Thyroid gland (tissue), 4 donors: ENCODE measurements around the gene TYMP. TPM values are rescaled to one million over a fixed set of nuclear protein-coding genes. Genes with fewer than 3 reads are reported as not detected.
A peak's percentile ranks its signal among the peaks of the same experiment; 100 is the strongest.

Experiments used
- DNase-seq, 2 donors: peaks; one replicate each; pipeline ENCODE4 v3.0.0-alpha.2; 2019
- H3K27ac ChIP-seq, 3 donors: fragments of 200-600 bp; sonication (generic); 1 replicate in 2 of 3; 2 replicates in 1 of 3; pipeline ENCODE4 v1.5.1; 2016 to 2019; ENCODE audit warnings: mild to moderate bottlenecking in 1 of 3, moderate library complexity in 1 of 3
- H3K27me3 ChIP-seq: fragments of 200-600 bp; sonication (generic); one replicate; pipeline ENCODE4 v1.5.1; 2019
- H3K36me3 ChIP-seq, 2 donors: fragments of 200-600 bp; sonication (generic); one replicate each; pipeline ENCODE4 v1.5.1; 2016 to 2019
- H3K4me1 ChIP-seq, 2 donors: fragments of 200-600 bp; sonication (generic); one replicate each; pipeline ENCODE4 v1.5.1; 2017 to 2019
- H3K4me3 ChIP-seq, 3 donors: fragments of 200-600 bp; sonication (generic); replicated peaks in 1 of 3; 1 replicate in 2 of 3; 2 replicates in 1 of 3; pipeline ENCODE4 v1.5.1; 2016; ENCODE audit warnings: mild to moderate bottlenecking in 1 of 3
- H3K9me3 ChIP-seq: fragments of 200-600 bp; sonication (generic); one replicate; pipeline ENCODE4 v1.5.1; 2017
- POLR2A ChIP-seq, 2 donors: fragments of 450-650 bp; IDR thresholded peaks; one replicate each; pipeline ENCODE4 v1.6.1; 2017; ENCODE audit warnings: antibody characterized with exemption in 2 of 2, mild to moderate bottlenecking in 2 of 2, moderate library complexity in 1 of 2
- WGBS, 2 donors: methylation state at CpG; one replicate each; pipeline ENCODE4 v1.1.5; 2017; 5-methylcytosine and 5-hydroxymethylcytosine counted together
- intact Hi-C: fragments of 100-400 bp; cut with DNase I; formaldehyde crosslinking; loops from one replicate; pipeline ENCODE4 v1.15.1; 2023
- total RNA-seq, 4 donors: library from RNA; depleted of rRNA; stranded (reverse); fragments of >200 nt; gene quantifications; one replicate each; pipeline ENCODE4 v1.2.3, GENCODE V29; 2016
- TF ChIP-seq, protein P1 (sequence below), 6 experiments: fragments of 200-600 bp in 3 of 6; fragments of 450-650 bp in 3 of 6; sonication (generic) in 3 of 6; IDR thresholded peaks; one replicate each; pipeline ENCODE4 v1.5.1; 2016 to 2019; ENCODE audit warnings: antibody characterized with exemption in 6 of 6, mild to moderate bottlenecking in 2 of 6, inconsistent platforms in 1 of 6, moderate library complexity in 1 of 6

The TYMP gene
- total RNA-seq, 4 donors from 2014 or later, result 28.0 to 61.0 (median 33.6) TPM

DNA sequence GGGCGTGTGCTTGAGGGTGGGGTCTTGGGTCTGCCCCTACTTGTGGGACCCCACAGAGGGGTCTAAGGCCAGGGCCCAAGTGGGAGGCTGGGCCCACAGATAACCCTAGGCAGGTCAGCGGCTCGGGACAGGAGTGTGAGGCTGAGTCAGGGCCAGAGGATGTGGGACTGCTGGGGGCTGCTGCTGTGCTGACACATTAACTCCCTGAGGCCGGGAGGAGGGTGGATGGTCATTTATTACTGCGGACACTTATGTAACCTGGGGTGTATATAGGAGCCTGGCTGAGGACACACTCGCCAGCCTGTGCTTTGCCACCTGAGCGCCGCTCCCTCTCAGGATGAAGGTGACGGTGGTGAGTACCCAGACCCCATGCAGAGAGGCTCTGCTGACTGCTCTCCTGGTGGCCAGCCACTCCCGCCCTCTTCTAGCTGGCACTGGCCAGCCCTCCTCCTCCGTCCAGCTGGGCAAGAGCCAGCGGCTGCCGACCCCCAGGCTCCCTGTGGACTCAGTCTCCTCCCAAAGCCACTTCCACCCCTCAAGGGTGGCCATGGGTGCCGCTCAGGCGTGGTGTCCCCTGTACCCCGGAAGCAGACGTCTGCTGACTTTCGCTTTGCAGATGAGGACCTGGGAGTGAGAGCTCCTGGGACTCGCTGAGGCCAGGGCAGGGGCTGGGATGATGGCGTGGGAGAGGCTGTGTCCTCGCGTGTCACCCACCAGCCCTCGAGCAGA is 43.1 kb downstream of the TYMP start, which contains the start of gene MIOX:
Gene MIOX (plus strand): TSS at position 299 of the 729 bp plus-strand sequence. CDS start 39 bp downstream, at position 338.
- peak in 1 of 2 donors; percentile 37 for TF ChIP-seq POLR2A (IDR thresholded peaks at IDR 0.05)
- TF ChIP-seq, protein P1, sequence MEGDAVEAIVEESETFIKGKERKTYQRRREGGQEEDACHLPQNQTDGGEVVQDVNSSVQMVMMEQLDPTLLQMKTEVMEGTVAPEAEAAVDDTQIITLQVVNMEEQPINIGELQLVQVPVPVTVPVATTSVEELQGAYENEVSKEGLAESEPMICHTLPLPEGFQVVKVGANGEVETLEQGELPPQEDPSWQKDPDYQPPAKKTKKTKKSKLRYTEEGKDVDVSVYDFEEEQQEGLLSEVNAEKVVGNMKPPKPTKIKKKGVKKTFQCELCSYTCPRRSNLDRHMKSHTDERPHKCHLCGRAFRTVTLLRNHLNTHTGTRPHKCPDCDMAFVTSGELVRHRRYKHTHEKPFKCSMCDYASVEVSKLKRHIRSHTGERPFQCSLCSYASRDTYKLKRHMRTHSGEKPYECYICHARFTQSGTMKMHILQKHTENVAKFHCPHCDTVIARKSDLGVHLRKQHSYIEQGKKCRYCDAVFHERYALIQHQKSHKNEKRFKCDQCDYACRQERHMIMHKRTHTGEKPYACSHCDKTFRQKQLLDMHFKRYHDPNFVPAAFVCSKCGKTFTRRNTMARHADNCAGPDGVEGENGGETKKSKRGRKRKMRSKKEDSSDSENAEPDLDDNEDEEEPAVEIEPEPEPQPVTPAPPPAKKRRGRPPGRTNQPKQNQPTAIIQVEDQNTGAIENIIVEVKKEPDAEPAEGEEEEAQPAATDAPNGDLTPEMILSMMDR (IDR thresholded peaks at IDR 0.05), result no peak
- peak; percentile 75 to 87 for DNase-seq
- Histone ChIP-seq H3K27me3 (no peaks in the 10 kb centered on the region), H3K4me1 (peaks cover 47 to 68% of the 10 kb centered on the region in 2 donors), H3K36me3 (no peaks in the 10 kb centered on the region), H3K4me3 (no peak within 1 kb of the TSS), H3K9me3 (no peaks in the 10 kb centered on the region), H3K27ac (peak within 1 kb of the TSS; percentile 80 to 92 (median 86))
- intact Hi-C loops, result no loop called here
- 20 to 40% methylated on average over 6 to 7 of the region's 23 CpGs for WGBS, 2 donors

DNA sequence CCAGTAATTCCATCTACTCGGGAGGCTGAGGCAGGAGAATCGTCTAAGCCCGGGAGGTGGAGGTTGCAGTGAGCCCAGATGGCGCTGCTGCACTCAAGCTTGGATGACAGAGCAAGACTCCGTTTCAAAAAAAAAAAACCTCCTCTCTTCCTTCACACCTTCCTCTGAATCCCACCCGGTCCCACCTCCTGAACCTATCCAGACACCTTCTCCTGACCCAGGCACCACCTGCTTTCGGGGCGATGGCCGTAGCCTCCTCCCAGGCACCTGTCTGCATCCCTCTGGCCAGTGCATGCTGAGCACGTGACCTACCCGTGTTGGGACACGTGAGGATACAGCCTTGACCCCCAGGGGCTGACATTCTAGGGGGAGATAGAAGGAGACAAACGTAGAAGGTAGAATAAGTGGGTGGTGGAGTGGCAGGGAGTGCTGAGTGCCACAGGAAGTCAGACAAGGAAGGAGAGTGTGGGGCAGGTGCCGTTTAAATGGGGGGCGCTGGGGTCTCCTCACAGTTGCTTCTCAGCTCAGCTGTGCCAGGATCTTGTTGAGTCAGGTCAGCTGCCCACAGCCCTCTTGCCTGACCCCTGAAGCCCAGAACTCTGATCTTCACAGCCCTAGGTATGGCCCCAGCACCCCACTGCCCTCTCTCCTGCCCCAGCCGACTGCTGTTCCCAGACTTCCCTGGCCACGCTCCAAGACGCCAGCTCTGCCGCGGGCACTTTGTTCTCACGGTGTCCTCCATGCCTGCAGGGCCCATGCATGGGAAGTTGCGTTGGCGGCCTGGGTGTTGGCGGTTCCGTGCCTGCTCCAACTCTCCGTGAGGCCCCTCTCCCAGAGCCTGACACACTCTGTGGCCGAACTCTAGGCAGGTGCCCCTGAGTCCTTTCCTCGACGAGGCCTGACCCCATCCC is 44.3 kb downstream of the TYMP start:
- intact Hi-C loops, result no loop called here
- Histone ChIP-seq H3K36me3 (no peaks in the 10 kb centered on the region), H3K4me1 (peaks cover 48 to 73% of the 10 kb centered on the region in 2 donors), H3K27ac (peak overlapping the region; percentile 80 to 92 (median 86)), H3K9me3 (no peaks in the 10 kb centered on the region), H3K4me3 (no peak overlapping the region), H3K27me3 (no peaks in the 10 kb centered on the region)
- DNase-seq, result peak; percentile 89 to 90
- TF ChIP-seq, protein P1 (IDR thresholded peaks at IDR 0.05), result no peak
- no peak for TF ChIP-seq POLR2A (IDR thresholded peaks at IDR 0.05)
- 57 to 61% methylated on average over 25 to 28 of the region's 29 CpGs for WGBS, 2 donors

DNA sequence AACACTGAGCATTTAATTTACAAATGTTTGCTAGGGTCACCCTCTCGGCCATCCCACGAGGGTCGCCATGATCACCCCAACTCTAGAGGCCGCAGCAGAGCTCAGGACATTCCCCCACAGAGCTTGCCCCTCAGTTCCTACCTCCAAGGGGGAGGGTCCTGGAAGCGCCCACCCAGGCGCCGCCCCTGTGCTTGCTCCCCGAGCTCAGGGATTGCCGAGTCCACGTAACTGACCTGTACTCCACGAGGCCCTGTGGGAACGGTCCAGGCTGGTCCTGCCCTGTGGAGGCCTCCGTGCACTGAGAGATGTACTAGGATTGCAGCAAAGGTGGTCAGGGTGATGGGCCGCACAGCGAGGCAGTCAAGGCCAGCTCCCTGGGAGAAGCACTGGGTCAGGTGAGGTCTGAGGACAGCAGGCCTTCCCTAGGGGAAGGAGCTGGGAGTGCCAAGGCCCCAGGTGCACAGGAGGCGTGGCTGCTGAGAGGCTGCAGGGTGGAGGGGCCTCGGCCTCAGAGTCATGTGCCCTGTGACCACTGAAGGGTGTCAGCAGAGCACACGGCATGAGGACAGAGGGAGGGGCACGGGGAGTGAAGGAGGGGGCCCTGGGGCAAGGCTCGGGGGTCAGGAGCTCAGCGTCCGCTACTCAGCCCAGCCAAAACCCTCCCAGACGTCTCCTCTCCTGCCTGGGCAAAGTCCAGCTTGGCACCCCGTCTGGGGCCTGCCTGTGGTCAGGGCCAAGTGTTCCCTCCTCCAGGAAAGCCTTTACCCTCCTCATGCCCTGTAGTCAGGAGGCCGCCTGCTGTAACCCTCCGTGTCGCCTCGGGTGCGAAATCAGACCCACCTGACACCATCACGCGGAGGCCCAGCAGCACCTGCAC is 45.6 kb downstream of the TYMP start:
- no peak overlapping the region for H3K4me3 ChIP-seq
- H3K36me3 ChIP-seq, result no peaks in the 10 kb centered on the region
- 33 to 67% methylated on average over 6 to 22 of the region's 31 CpGs for WGBS, 2 donors
- H3K9me3 ChIP-seq, result no peaks in the 10 kb centered on the region
- peak in 1 of 2 donors; percentile 77 for TF ChIP-seq POLR2A (IDR thresholded peaks at IDR 0.05)
- TF ChIP-seq, protein P1 (IDR thresholded peaks at IDR 0.05), result peak in 3 of 6 experiments; percentile 12 to 36 (median 30)
- peaks cover 57 to 77% of the 10 kb centered on the region in 2 donors for H3K4me1 ChIP-seq
- intact Hi-C loops, result no loop called here
- H3K27me3 ChIP-seq, result no peaks in the 10 kb centered on the region
- H3K27ac ChIP-seq, result peak overlapping the region; percentile 80 to 92 (median 86)
- DNase-seq, result peak; percentile 96 to 98

DNA sequence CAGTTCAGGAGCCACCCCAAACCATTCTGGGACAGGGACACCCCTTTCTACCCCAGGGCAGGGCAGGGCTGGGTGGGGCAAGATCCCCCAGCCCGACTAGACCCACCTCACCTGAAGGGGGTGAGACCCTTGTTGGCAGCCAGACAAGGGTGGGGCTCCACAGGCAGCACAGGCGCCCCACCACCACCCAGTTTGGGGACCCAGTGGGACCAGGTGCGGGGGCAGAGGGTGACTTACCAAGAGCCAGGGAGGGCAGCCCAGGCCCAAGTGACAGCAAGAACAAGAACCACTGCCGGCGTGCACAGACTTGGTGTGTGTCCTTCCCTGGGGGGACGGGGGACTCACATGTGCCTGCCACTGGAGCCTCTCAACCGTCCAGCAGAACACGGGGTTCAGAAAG is 46.3 kb downstream of the TYMP start:
- TF ChIP-seq, protein P1 (IDR thresholded peaks at IDR 0.05), result no peak
- TF ChIP-seq POLR2A (IDR thresholded peaks at IDR 0.05), result no peak
- Histone ChIP-seq H3K27me3 (no peaks in the 10 kb centered on the region), H3K9me3 (no peaks in the 10 kb centered on the region), H3K4me3 (no peak overlapping the region), H3K27ac (peak overlapping the region; percentile 80 to 92 (median 86)), H3K36me3 (no peaks in the 10 kb centered on the region), H3K4me1 (peaks cover 58 to 77% of the 10 kb centered on the region in 2 donors)
- no peak for DNase-seq
- intact Hi-C loops, result no loop called here
- 82 to 89% methylated on average over 5 to 6 of the region's 8 CpGs for WGBS, 2 donors
